T47D (cell line): Measurements from ENCODE around the gene C1RL.
A peak's percentile ranks its signal among the peaks of the same experiment; 100 is the strongest.

Experiments used
- DNase-seq, 2 experiments: peaks; one replicate each; pipeline versions ENCODE4 v3.0.0 to v3.0.0-alpha.2; 2011 to 2012; ENCODE audit warnings: low read depth in 1 of 2, low spot score in 1 of 2
- JUND ChIP-seq: IDR thresholded peaks from 2 replicates; pipeline ENCODE4 v1.6.1; 2012; ENCODE audit warnings: low read depth
- in situ Hi-C: cut with HindIII; loops from 2 replicates; pipeline ENCODE4 v1.10.0; 2016; ENCODE audit warnings: low sequenced_read_pairs, low pct_unique_long_range_greater_than_20kb

Gene C1RL

DNA sequence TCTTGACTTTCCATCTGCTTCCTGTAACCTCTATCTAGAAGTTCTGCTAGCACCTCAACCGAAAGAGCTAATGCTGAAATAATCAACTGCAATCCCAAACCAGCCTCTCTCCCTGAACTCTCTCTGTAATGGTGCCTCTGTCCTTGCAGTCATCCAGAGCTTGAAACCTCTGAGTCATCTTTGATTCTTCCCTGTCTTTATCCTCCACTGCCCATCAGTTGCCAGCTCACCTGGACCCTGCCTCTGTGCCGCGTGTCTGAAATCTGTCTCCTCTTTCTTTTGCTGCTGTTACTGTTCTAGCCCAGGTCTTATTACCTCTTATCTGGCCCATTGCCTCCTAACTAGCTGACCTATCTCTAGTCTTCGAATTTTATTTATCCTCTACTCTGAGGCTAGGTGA lies 36.7 kb upstream of the C1RL start:
- in situ Hi-C loops: no loop called here
- no peak for DNase-seq
- no peak for TF ChIP-seq JUND

GRCh38 chr12:7144414-7145120 lies 35.6 kb upstream of the C1RL start:
- in situ Hi-C loops: no loop called here
- peak in 1 of 2 experiments; percentile 9 for DNase-seq
- no peak for TF ChIP-seq JUND

DNA sequence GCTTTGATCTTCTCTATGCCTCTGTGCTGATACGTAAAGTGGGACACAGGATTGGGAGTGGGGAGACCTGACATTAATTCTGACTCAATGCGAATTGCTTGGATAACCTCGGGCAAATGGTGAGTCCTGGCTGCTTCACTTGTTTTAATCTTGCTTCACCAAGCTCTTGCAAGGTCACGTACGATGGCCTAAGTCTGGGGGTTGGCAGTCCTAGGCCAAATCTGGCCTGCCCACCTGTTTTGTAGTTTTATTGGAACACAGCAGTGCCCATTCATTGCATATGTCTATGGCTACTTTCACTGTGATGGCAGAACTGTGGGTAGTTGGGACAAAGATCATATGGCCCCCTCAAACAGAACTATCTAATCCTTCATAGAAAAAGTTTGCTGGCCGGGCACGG lies 34.5 kb upstream of the C1RL start:
- DNase-seq: no peak
- no peak for TF ChIP-seq JUND
- in situ Hi-C loops: no loop called here

DNA sequence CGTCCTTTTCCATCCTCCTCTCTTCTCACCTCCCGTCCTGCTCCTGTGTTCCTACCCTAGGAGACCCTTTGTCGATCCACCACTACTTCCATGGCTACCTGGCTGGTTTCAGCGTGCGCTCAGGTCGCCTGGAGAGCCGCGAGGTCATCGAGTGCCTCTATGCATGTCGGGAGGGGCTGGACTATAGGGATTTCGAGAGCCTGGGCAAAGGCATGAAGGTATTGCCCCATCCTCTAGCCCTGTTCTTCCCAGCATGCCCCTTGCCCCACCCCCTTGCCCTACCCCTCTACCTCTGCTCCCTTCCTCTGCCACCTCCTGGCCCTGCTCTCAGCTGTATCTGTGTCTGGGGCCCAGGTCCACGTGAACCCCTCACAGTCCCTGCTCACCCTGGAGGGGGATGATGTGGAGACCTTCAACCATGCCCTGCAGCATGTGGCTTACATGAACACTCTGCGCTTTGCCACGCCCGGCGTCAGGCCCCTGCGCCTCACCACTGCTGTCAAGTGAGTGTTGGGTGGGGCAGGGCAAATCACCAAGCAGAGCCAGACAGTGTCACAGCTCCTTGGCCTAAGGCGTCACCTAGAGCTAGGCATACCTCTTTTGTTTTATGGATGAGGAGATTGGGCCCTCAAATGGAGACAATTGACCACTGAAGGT lies 33.9 kb upstream of the C1RL start:
- in situ Hi-C loops: no loop called here
- no peak for DNase-seq
- no peak for TF ChIP-seq JUND

GRCh38 chr12:7142056-7142644 lies 33.1 kb upstream of the C1RL start:
- TF ChIP-seq JUND: no peak
- in situ Hi-C loops: no loop called here

DNA sequence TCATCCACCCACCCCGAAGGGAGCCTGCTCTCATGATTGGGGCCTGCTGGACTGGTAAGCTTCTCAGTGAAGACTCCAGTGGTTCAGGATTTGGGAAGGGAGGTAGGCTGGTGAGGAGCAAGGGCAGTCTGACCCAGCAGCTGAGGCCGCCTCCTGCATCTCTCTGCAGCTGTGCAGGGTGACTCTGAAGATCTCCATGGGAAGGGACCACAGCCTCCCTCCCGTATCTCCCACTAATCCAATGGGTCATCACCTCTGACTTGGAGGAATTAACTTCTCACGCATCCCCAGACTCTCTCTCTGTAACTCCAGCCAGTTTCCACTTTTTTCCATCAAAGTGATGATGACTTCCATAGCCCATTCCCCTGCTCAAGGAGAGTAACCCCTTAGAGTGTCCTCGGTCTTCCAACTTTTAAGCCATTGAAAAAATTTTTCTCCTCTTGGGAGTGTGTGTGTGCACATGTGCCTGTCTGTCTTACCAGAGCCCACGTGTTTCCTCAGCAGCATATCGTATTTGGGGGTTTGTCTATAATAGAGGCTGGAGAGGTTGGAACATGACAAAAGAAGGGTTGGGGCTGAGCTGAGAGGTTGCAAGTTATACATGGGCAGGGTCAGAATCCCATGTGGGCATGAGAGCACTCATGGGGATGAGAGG lies 32.5 kb upstream of the C1RL start:
- no peak for DNase-seq
- TF ChIP-seq JUND: no peak
- in situ Hi-C loops: no loop called here

More at GRCh38 chr12:7142056-7142644, 33.1 kb upstream of the C1RL start:
- peak in 1 of 2 experiments; percentile 32 for DNase-seq

DNA sequence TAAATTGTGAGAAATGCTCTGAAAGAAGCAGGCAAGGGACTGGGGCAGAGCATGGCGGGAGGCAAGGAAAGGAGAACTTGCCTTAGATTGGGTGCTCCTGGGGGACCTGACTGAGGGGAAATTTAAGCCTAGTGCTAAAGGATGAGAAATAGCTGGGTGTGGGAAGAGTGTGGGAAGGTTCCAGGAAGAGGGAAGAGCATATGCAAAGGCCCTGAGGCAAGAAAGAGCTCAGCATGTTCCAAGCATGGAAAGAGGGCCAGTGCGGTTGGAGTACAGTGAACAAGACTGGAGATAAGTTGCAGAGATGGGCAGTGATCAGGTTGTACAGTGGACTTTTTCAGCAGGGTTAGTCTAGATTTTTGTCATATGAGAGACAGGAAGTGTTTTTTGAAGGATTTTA lies 30.2 kb upstream of the C1RL start:
- no peak for DNase-seq
- in situ Hi-C loops: no loop called here
- no peak for TF ChIP-seq JUND

GRCh38 chr12:7137908-7138307 lies 28.9 kb upstream of the C1RL start:
- no peak for TF ChIP-seq JUND
- in situ Hi-C loops: no loop called here
- DNase-seq: no peak

DNA sequence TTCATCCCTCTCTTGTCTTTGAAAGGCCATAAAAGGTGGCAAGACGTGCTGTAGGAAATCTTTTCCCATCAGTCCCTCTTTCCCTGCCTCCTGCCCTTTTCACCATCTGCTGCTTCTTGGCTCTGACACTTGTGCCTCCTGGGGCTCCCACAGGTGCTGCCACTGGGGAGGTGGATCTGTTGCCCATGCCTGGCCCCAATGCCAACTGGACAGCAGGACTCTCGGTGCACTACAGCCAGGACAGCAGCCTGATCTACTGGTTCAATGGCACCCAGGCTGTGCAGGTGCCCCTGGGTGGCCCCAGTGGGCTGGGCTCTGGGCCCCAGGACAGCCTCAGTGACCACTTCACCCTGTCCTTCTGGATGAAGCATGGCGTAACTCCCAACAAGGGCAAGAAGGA lies 27.7 kb upstream of the C1RL start:
- DNase-seq: no peak
- TF ChIP-seq JUND: no peak
- in situ Hi-C loops: no loop called here

DNA sequence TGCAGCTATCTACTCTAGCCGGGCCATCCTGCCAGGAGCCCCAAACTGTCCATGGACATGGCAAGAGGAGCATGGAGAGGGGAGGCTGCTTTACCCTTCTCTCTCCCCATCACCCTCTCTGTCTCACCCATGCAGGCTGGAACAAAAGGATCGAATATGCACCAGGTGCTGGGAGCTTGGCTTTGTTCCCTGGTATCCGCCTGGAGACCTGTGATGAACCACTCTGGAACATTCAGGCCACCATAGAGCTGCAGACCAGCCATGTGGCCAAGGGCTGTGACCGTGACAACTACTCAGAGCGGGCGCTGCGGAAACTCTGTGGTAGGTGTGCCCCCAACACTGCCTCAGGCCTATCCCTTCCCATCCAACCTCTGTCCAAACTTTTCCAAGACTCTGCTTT lies 27.1 kb upstream of the C1RL start:
- in situ Hi-C loops: no loop called here
- no peak for DNase-seq
- TF ChIP-seq JUND: no peak

- TF ChIP-seq JUND: no peak
- DNase-seq: no peak
- in situ Hi-C loops: no loop called here
These were observed 25.6 kb upstream of the C1RL start for GRCh38 chr12:7134396-7135166.

- in situ Hi-C loops: no loop called here
- no peak for DNase-seq
- no peak for TF ChIP-seq JUND
These were observed 22.5 kb upstream of the C1RL start for GRCh38 chr12:7131502-7131866.
